SK-N-SH (cell line): ENCODE results near the gene KCNAB1. TPM values are rescaled to one million over a fixed set of nuclear protein-coding genes. Genes with fewer than 3 reads are reported as not detected.

Source experiments
- CTCF ChIA-PET: fragments of 300-600, 350-600 bp; formaldehyde crosslinking; extraction: SDS; loops from one replicate; lab custom pipeline; 2021; lab: Yijun Ruan, JAX
- POLR2A ChIA-PET: fragments of 350-600 bp; sonication (Branson Sonifier 250); formaldehyde crosslinking; extraction: SDS; loops from one replicate; lab custom pipeline; 2020; ENCODE audit warnings: antibody characterized with exemption, inconsistent platforms; lab: Yijun Ruan, JAX
- DNase-seq: peaks from one replicate; pipeline ENCODE4 v3.0.0; 2012
- H2AFZ ChIP-seq: fragments of 200-600 bp; sonication (generic); 2 replicates; pipeline ENCODE4 v1.8.1; 2016; ENCODE audit warnings: antibody characterized with exemption, mild to moderate bottlenecking, low read depth
- H3F3A ChIP-seq: fragments of 200-600 bp; sonication (generic); replicated peaks from 2 replicates; pipeline ENCODE3; 2016; ENCODE audit warnings: antibody characterized with exemption, mild to moderate bottlenecking; ENCODE audit not compliant: insufficient read depth
- H3K27ac ChIP-seq, 2 experiments: fragments of 200-500 bp in 1 of 2; fragments of 200-600 bp in 1 of 2; sonication (Bioruptor generic) in 1 of 2; sonication (generic), shearing (Covaris generic) in 1 of 2; 2 replicates each; pipeline versions ENCODE4 v1.5.1 to v1.6.1; 2014 to 2016; ENCODE audit warnings: low read depth in 2 of 2, inconsistent platforms in 1 of 2, low read length in 1 of 2, mild to moderate bottlenecking in 1 of 2, mixed read lengths in 1 of 2
- H3K27me3 ChIP-seq: fragments of 200-600 bp; sonication (generic), shearing (Covaris generic); 2 replicates; pipeline ENCODE4 v1.6.1; 2016; ENCODE audit warnings: mixed run types; ENCODE audit not compliant: insufficient read depth
- H3K36me3 ChIP-seq, 2 experiments: fragments of 200-500 bp in 1 of 2; fragments of 200-600 bp in 1 of 2; sonication (Bioruptor generic) in 1 of 2; sonication (generic) in 1 of 2; replicated peaks in 1 of 2; 2 replicates each; pipeline versions ENCODE3 to v1.5.1; 2014 to 2016; ENCODE audit warnings: low read length in 1 of 2, mild to moderate bottlenecking in 1 of 2; ENCODE audit not compliant: insufficient read depth in 2 of 2, control insufficient read depth in 1 of 2
- H3K4me1 ChIP-seq, 2 experiments: fragments of 200-500 bp in 1 of 2; fragments of 200-600 bp in 1 of 2; sonication (Bioruptor generic) in 1 of 2; sonication (generic), shearing (Covaris generic) in 1 of 2; 2 replicates each; pipeline versions ENCODE4 v1.5.1 to v1.6.1; 2014 to 2016; ENCODE audit warnings: low read depth in 1 of 2, low read length in 1 of 2, mixed run types in 1 of 2; ENCODE audit not compliant: insufficient read depth in 2 of 2, control insufficient read depth in 1 of 2
- H3K4me2 ChIP-seq: fragments of 200-600 bp; sonication (generic), shearing (Covaris generic); 2 replicates; pipeline ENCODE4 v1.6.1; 2017; ENCODE audit warnings: mixed run types
- H3K4me3 ChIP-seq, 2 experiments: fragments of 200-500 bp in 1 of 2; fragments of 200-600 bp in 1 of 2; sonication (Bioruptor generic) in 1 of 2; sonication (generic), shearing (Covaris generic) in 1 of 2; 2 replicates each; pipeline versions ENCODE4 v1.5.1 to v1.8.1; 2014 to 2016; ENCODE audit warnings: low read depth in 2 of 2, inconsistent platforms in 1 of 2, low read length in 1 of 2, mild to moderate bottlenecking in 1 of 2, mixed read lengths in 1 of 2, moderate library complexity in 1 of 2
- H3K79me2 ChIP-seq: fragments of 200-600 bp; sonication (generic); 2 replicates; pipeline ENCODE4 v1.8.1; 2017; ENCODE audit warnings: mild to moderate bottlenecking; ENCODE audit not compliant: insufficient read depth
- H3K9ac ChIP-seq: fragments of 200-600 bp; sonication (generic); 2 replicates; pipeline ENCODE4 v1.6.1; 2017; ENCODE audit warnings: mixed run types
- H3K9me2 ChIP-seq: fragments of 200-600 bp; sonication (generic); 2 replicates; pipeline ENCODE4 v1.6.1; 2017; ENCODE audit warnings: mixed run types
- H3K9me3 ChIP-seq: fragments of 200-600 bp; sonication (generic); 2 replicates; pipeline ENCODE4 v1.6.1; 2017; ENCODE audit warnings: mixed run types, mild to moderate bottlenecking, moderate library complexity
- H4K20me1 ChIP-seq: fragments of 200-600 bp; sonication (generic); 2 replicates; pipeline ENCODE4 v1.6.1; 2017; ENCODE audit warnings: mild to moderate bottlenecking, mixed run types; ENCODE audit not compliant: insufficient read depth
- ELF1 ChIP-seq: IDR thresholded peaks from 2 replicates; pipeline ENCODE4 v1.4.0; 2012
- FOSL2 ChIP-seq: IDR thresholded peaks from 2 replicates; pipeline ENCODE4 v1.4.0; 2012; ENCODE audit warnings: low read depth, mild to moderate bottlenecking, moderate library complexity, borderline replicate concordance
- FOXJ3 ChIP-seq: sonication (generic); formaldehyde crosslinking; IDR thresholded peaks from 2 replicates; pipeline ENCODE4 v1.5.1; 2020; ENCODE audit warnings: mild to moderate bottlenecking, missing genetic modification reagents
- MEF2A ChIP-seq: IDR thresholded peaks from 2 replicates; pipeline ENCODE4 v1.4.0; 2012; ENCODE audit warnings: low read depth, borderline replicate concordance
- MXI1 ChIP-seq: IDR thresholded peaks from 2 replicates; pipeline ENCODE4 v1.6.1; 2012; ENCODE audit warnings: mild to moderate bottlenecking, low read depth, low read length, improper control_type of control experiment
- NRF1 ChIP-seq: IDR thresholded peaks from 2 replicates; pipeline ENCODE4 v1.6.1; 2012; ENCODE audit warnings: low read depth, mild to moderate bottlenecking, low read length
- POLR2AphosphoS5 ChIP-seq: IDR thresholded peaks from 2 replicates; pipeline ENCODE4 v1.6.1; 2012; ENCODE audit warnings: low read depth, low read length
- RCOR1 ChIP-seq: fragments of 150-350 bp; IDR thresholded peaks from 2 replicates; pipeline ENCODE4 v1.6.1; 2017; ENCODE audit warnings: antibody characterized with exemption, low read length
- RFX5 ChIP-seq: IDR thresholded peaks from 2 replicates; pipeline ENCODE4 v1.6.1; 2012; ENCODE audit warnings: mild to moderate bottlenecking, improper control_type of control experiment, low read length
- RXRA ChIP-seq: IDR thresholded peaks from 2 replicates; pipeline ENCODE4 v1.4.0; 2012; ENCODE audit warnings: low read depth, mild to moderate bottlenecking, borderline replicate concordance
- SIN3A ChIP-seq: IDR thresholded peaks from 2 replicates; pipeline ENCODE4 v1.6.1; 2012; ENCODE audit warnings: low read depth, mild to moderate bottlenecking, low read length, moderate library complexity, borderline replicate concordance
- WGBS: methylation state at CpG from one replicate; pipeline ENCODE4 v1.1.6; 2017; ENCODE audit warnings: low lambda C conversion rate; 5-methylcytosine and 5-hydroxymethylcytosine counted together
- polyA plus RNA-seq, 3 experiments: library from polyadenylated mRNA; depleted of rRNA; stranded (reverse); fragments of >200 nt; gene quantifications; 2 replicates each; pipeline ENCODE4 v1.2.3, GENCODE V29; 2012
- TF ChIP-seq, protein P1 (sequence below): fragments of 150-350 bp; IDR thresholded peaks from 2 replicates; pipeline ENCODE4 v1.6.1; 2016; ENCODE audit warnings: mild to moderate bottlenecking, low read depth, low read length
- TF ChIP-seq, protein P2 (sequence below): fragments of 150-350 bp; IDR thresholded peaks from 2 replicates; pipeline ENCODE4 v1.6.1; 2017; ENCODE audit warnings: antibody characterized with exemption, low read length, low read depth, borderline replicate concordance
- TF ChIP-seq, protein P3 (sequence below): IDR thresholded peaks from 2 replicates; pipeline ENCODE4 v1.4.0; 2012; ENCODE audit warnings: low read depth, borderline replicate concordance
- TF ChIP-seq, protein P4 (sequence below): IDR thresholded peaks from 2 replicates; pipeline ENCODE4 v1.6.1; 2012; ENCODE audit warnings: mild to moderate bottlenecking, low read depth, low read length, moderate library complexity

The KCNAB1 gene
- polyA plus RNA-seq, 1 of the 3 experiments (the other 2 are of a cell fraction): 82.1 TPM

DNA sequence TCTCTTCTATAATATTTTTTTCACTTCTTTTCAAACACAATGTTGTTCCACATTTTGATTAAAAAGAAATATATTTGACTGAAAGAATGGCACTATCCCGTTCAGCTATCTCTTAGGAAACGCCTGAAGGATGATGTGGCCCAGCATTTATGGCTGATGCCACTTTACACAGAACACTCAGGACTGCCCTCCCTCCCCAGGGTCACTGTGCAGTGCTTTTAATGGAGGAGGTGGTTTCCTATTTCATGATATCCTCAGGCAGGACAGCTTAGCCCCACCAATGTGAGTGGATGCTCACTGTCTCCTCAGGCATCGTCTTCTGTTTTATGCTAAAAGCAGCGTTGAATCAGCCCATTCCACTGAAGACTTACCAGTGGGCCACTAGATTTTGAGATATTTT is 135.9 kb downstream of the KCNAB1 start:
- no peak for DNase-seq
- H3K79me2 ChIP-seq: no peaks in the 10 kb centered on the region
- H3K9ac ChIP-seq: no peak overlapping the region
- POLR2A ChIA-PET: no interaction called here
- H3K4me1 ChIP-seq: peaks cover 6 to 9% of the 10 kb centered on the region in 2 experiments; a peak in 2 of 4 replicates
- no peaks in the 10 kb centered on the region for H3K9me3 ChIP-seq
- 0 out of 2 replicates have a peak overlapping the region, but pooled peaks have one; percentile 65 for H2AFZ ChIP-seq
- TF ChIP-seq POLR2AphosphoS5 (no peak), RFX5 (no peak), MEF2A (no peak), RCOR1 (no peak), MXI1 (no peak), NRF1 (no peak), ELF1 (no peak), FOXJ3 (no peak), RXRA (no peak), FOSL2 (no peak), SIN3A (no peak)
- TF ChIP-seq, protein P1, sequence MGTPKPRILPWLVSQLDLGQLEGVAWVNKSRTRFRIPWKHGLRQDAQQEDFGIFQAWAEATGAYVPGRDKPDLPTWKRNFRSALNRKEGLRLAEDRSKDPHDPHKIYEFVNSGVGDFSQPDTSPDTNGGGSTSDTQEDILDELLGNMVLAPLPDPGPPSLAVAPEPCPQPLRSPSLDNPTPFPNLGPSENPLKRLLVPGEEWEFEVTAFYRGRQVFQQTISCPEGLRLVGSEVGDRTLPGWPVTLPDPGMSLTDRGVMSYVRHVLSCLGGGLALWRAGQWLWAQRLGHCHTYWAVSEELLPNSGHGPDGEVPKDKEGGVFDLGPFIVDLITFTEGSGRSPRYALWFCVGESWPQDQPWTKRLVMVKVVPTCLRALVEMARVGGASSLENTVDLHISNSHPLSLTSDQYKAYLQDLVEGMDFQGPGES: no peak
- TF ChIP-seq, protein P2, sequence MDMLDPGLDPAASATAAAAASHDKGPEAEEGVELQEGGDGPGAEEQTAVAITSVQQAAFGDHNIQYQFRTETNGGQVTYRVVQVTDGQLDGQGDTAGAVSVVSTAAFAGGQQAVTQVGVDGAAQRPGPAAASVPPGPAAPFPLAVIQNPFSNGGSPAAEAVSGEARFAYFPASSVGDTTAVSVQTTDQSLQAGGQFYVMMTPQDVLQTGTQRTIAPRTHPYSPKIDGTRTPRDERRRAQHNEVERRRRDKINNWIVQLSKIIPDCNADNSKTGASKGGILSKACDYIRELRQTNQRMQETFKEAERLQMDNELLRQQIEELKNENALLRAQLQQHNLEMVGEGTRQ: no peak
- TF ChIP-seq, protein P3, sequence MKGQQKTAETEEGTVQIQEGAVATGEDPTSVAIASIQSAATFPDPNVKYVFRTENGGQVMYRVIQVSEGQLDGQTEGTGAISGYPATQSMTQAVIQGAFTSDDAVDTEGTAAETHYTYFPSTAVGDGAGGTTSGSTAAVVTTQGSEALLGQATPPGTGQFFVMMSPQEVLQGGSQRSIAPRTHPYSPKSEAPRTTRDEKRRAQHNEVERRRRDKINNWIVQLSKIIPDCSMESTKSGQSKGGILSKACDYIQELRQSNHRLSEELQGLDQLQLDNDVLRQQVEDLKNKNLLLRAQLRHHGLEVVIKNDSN: no peak
- TF ChIP-seq, protein P4, sequence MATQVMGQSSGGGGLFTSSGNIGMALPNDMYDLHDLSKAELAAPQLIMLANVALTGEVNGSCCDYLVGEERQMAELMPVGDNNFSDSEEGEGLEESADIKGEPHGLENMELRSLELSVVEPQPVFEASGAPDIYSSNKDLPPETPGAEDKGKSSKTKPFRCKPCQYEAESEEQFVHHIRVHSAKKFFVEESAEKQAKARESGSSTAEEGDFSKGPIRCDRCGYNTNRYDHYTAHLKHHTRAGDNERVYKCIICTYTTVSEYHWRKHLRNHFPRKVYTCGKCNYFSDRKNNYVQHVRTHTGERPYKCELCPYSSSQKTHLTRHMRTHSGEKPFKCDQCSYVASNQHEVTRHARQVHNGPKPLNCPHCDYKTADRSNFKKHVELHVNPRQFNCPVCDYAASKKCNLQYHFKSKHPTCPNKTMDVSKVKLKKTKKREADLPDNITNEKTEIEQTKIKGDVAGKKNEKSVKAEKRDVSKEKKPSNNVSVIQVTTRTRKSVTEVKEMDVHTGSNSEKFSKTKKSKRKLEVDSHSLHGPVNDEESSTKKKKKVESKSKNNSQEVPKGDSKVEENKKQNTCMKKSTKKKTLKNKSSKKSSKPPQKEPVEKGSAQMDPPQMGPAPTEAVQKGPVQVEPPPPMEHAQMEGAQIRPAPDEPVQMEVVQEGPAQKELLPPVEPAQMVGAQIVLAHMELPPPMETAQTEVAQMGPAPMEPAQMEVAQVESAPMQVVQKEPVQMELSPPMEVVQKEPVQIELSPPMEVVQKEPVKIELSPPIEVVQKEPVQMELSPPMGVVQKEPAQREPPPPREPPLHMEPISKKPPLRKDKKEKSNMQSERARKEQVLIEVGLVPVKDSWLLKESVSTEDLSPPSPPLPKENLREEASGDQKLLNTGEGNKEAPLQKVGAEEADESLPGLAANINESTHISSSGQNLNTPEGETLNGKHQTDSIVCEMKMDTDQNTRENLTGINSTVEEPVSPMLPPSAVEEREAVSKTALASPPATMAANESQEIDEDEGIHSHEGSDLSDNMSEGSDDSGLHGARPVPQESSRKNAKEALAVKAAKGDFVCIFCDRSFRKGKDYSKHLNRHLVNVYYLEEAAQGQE: no peak
- H3K36me3 ChIP-seq: no peaks in the 10 kb centered on the region
- H3K27me3 ChIP-seq: no peaks in the 10 kb centered on the region
- no peak overlapping the region for H3K27ac ChIP-seq
- H3F3A ChIP-seq: no peaks in the 10 kb centered on the region
- no peak overlapping the region for H3K4me3 ChIP-seq
- H3K9me2 ChIP-seq: no peaks in the 10 kb centered on the region
- CTCF ChIA-PET: interaction anchor here (0.9 to 1.0 kb wide), 2 partner anchors 104 to 187 kb away, joined by 3 read pairs; no protein-coding TSS in a partner anchor
- no peak overlapping the region for H3K4me2 ChIP-seq
- H4K20me1 ChIP-seq: no peaks in the 10 kb centered on the region
- 49% methylated on average over 4 of the region's 4 CpGs for WGBS
